GM19193 (cell line): ENCODE data around the gene CACNA2D2.

Experiments
- POLR2A ChIP-seq: IDR thresholded peaks from 4 replicates; pipeline ENCODE4 v1.6.1; 2011; ENCODE audit not compliant: insufficient read depth, insufficient read length; ENCODE audit errors: extremely low read depth

CACNA2D2 gene

DNA sequence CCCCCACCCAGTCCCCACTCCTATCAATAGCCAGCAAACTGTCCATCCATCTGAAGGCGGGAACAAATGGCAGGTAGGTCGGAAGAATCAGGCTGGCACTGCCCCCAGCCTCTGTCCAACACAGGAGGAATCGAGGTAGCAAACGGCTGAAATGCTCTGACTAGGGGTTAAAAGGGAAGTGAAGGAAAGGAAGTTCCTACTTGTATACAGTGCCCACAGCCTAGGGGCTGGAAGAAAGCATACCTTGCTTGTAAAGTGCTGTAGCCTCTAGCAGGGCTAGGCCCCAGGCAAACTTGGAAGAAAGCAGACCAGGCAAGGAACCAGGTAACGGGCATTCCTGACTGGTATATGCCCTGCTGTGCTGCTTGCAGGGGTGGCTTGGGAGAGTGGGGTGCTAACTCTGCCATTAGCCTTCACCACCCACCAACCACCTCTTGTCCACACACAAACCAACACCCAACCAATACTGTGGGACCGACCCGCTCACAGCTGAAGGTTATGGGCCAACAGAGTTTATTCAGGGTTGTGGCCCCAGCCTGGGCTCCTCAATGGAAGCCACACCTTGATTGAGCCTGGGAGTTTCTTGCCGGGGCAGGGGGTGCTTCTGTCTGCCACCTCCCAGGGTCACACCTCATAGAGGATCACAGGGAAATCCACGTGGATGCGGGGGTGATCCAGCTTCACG is 177.8 kb downstream of the CACNA2D2 start:
- no peak for TF ChIP-seq POLR2A

DNA sequence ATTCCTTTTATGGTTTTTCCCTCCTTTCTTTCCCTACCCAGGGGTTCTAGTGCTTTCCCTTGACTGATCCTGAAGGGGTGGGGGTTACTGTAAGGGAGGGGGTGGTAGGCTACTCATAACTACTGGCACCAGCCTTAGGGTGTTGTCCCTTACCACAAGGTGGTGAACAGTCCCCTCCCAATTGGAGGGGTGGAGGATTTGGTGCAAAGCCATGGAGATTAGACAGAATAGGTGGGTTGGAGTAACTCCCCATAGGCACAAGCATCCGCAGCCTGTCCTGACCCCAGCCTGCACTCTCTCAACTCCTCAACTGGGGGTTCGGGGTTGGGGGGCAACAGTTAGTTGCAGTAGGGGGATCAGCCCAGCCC is 178.3 kb downstream of the CACNA2D2 start:
- no peak for TF ChIP-seq POLR2A

DNA sequence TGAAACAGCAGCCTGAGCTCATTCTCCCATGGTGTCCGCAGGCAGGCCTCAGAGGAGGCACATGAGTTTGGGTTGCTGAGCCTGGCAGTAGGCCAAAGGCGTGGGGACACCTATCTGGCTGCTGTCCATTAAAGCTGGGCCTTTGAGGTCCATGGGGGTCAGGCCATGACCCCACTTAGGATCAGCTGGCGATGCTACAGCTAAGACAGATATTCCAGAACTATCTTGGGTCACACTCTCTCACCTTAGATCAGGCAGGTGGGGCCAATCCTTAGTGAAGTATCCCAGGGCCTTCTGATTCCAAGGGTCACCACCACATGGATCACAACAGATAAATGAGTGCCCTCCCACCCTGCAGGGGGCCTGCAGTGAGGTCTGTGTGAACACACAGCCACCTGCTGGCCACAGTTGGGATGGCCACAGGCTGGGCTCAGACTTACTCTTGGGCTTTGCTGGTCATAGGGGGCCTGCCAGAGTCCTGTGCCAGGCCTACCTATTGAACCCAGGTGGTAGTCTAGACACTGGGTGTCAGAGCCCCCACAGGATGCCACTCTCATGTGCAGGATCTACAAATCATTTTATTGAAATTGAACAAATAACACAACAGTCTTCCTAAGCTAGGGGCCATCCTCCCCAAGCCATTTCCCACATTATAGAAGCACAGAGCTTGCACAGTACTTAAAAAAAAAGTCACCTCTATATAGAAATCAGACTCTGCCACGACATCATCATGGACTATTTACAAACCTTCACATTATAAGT is 178.9 kb downstream of the CACNA2D2 start:
- no peak for TF ChIP-seq POLR2A

- peak; percentile 10 for TF ChIP-seq POLR2A
These were observed 179.7 kb downstream of the CACNA2D2 start for GRCh38 chr3:50323614-50324199.

- TF ChIP-seq POLR2A, result no peak
These were observed 180.3 kb downstream of the CACNA2D2 start for GRCh38 chr3:50323092-50323600.

DNA sequence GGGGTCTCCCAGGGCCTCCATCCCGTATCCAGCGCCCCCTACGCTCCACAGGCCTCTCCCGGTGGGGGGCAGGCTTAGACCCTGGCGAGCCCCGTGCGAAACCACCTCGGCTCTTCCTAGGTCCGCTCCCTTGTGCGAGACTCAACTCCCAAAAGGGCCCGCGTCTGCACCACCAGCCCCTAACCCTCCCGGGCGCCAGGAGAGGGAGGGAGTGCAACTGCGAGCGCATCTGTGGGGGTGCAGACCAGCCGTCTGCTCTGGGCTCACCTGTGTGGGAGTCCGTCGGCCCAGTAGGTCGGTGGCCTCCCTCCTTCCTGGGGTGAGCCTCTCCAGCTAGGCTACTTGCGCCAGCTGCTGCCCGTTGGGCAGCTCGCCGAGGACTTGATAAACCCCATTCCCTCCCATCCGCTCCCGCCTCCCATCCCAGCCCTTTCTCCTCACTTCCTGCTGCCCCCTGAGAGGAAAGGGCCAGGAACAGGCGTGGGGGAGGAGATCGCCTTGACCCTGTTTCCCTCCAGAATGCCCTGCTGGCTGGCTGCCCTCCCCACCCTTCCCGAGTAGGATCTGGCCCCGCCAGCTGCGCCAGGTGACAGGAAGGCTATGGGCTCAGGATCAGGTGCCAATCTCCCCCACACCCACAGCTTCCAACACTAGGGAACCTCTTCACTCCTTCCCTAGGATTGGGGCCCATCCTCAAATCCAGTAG is 180.9 kb downstream of the CACNA2D2 start, which contains the start of gene HYAL2:
TSS of gene HYAL2 (minus strand) at position 360 of the 706 bp plus-strand sequence. CDS start 2,256 bp downstream, outside the sequence.
- TF ChIP-seq POLR2A, result no peak

DNA sequence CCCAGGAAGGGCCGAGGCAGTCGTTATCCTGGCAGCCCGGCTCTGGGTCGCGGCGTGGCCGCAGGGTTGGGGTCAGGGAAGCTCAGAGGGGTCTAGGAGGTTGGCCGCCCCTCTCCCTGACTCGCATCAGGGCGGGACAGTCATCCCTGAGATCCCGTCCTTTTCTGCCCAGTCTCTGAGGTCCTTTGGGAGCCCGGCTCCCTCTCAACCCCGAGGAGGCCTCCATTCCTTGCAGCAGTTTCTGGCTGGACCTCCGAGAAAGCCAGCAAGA is 181.4 kb downstream of the CACNA2D2 start:
- no peak for TF ChIP-seq POLR2A

DNA sequence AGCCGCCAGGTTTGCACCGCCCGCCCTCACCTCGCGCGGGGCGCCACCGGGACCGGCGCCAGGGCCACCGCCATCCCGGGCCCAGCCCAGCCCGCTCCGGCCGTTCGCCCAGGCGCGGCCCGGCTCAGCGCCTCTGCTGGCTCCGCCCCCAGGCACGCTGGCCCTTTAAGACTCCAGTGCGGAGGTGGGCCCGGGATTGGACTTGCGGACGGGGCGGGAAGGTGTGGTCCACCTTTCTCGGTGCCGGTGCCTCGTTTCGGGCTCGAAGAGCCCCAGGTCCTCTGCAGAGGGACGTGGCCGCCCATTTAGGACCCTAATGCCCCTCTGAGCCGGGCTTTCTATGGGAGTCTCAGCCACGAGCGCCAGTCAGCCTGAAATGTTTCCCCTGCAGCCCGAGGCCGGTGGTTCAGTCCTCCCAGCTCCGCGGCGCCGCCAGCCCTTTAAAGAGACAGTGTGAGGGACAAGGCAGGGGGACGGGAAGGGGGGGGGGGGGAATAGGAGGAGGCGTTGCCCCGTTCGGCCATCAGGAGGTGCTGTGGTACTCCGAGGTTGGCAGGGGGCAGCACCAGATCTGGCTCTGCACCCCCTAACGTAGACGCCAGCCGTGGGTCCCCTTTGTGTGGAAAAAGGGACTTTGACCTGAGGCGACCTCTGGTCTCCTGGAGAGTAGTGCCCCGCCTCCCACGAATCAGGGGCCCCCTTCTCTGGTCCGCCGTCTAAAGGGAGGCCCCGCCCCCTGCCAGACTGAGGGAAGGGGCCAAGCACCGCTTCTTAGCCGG is 181.9 kb downstream of the CACNA2D2 start:
- TF ChIP-seq POLR2A, result peak; percentile 58

GRCh38 chr3:50320853-50321335 is 182.5 kb downstream of the CACNA2D2 start:
- no peak for TF ChIP-seq POLR2A

GRCh38 chr3:50319894-50320625 is 183.4 kb downstream of the CACNA2D2 start:
- no peak for TF ChIP-seq POLR2A

GRCh38 chr3:50319181-50319893 is 184.1 kb downstream of the CACNA2D2 start:
- TF ChIP-seq POLR2A, result no peak

- no peak for TF ChIP-seq POLR2A
These were observed 184.8 kb downstream of the CACNA2D2 start for GRCh38 chr3:50318615-50319014.

DNA sequence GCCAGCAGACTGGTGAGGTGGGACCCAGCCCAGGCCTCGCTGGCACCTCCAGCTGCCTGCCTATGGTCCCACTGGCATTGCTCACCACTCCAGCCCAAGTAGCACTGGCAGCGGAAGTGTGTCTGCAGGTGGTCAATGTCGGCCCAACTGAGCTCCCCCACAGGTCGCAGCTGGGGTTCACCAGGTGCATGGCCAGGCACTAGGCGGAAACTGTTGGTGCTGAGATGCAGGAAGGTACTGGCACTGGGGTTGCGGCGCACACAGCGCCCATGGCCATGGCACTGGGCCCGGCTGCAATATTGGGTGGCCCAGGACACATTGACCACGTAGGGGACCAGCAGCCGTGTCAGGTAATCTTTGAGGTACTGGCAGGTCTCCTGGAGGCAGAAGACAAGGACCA is 185.3 kb downstream of the CACNA2D2 start:
- no peak for TF ChIP-seq POLR2A
